Transverse colon (tissue), 4 donors: Measurements from ENCODE around the gene ZNF599. TPM values are rescaled to one million over a fixed set of nuclear protein-coding genes. Genes with fewer than 3 reads are reported as not detected.

ENCODE experiments used
- DNase-seq: peaks from one replicate; pipeline ENCODE4 v3.0.0-alpha.2; 2019
- H3K27ac ChIP-seq, 4 donors: fragments of 200-600 bp; sonication (generic); 2 replicates each; pipeline ENCODE4 v1.5.1; 2016 to 2018; ENCODE audit warnings: inconsistent platforms in 4 of 4
- H3K27me3 ChIP-seq: fragments of 200-600 bp; sonication (generic); 2 replicates; pipeline ENCODE4 v1.5.1; 2017; ENCODE audit warnings: inconsistent platforms
- H3K36me3 ChIP-seq, 4 donors: fragments of 200-600 bp; sonication (generic); 2 replicates each; pipeline ENCODE4 v1.5.1; 2017 to 2019; ENCODE audit warnings: inconsistent platforms in 4 of 4
- H3K4me1 ChIP-seq, 4 donors: fragments of 200-600 bp; sonication (generic); 2 replicates each; pipeline ENCODE4 v1.5.1; 2017 to 2020; ENCODE audit warnings: inconsistent platforms in 4 of 4
- H3K4me3 ChIP-seq, 4 donors: fragments of 200-600 bp; sonication (generic); 1 replicate in 1 of 4; 2 replicates in 3 of 4; pipeline versions ENCODE4 v1.5.1 to v1.6.1; 2017 to 2019; ENCODE audit warnings: inconsistent platforms in 4 of 4
- H3K9me3 ChIP-seq, 2 donors: fragments of 200-600 bp; sonication (generic); 2 replicates each; pipeline ENCODE4 v1.5.1; 2017 to 2019; ENCODE audit warnings: inconsistent platforms in 2 of 2
- EP300 ChIP-seq: sonication (generic); formaldehyde crosslinking; IDR thresholded peaks from one replicate; pipeline ENCODE4 v1.6.1; 2017; ENCODE audit warnings: antibody characterized with exemption, low read depth
- POLR2A ChIP-seq: fragments of 450-650 bp; IDR thresholded peaks from one replicate; pipeline ENCODE4 v1.6.1; 2016; ENCODE audit warnings: antibody characterized with exemption, mild to moderate bottlenecking, moderate library complexity
- POLR2AphosphoS5 ChIP-seq, 3 donors: sonication (generic); formaldehyde crosslinking; IDR thresholded peaks; one replicate each; pipeline ENCODE4 v1.6.1; 2016; ENCODE audit warnings: antibody characterized with exemption in 3 of 3
- WGBS, 2 donors: methylation state at CpG; one replicate each; pipeline ENCODE4 v1.1.5; 2018; ENCODE audit warnings: low coverage in 1 of 2; 5-methylcytosine and 5-hydroxymethylcytosine counted together
- in situ Hi-C, 4 donors: fragments of 200-750 bp; cut with MboI; loops; one replicate each; pipeline versions ENCODE4 v1.15.0 to v1.15.1; 2017; ENCODE audit warnings: low sequenced_read_pairs in 3 of 4, low pct_ligation_motif_present in 1 of 4, low pct_unique_long_range_greater_than_20kb in 1 of 4
- intact Hi-C: fragments of 100-400 bp; cut with DNase I; formaldehyde crosslinking; loops from one replicate; pipeline ENCODE4 v1.15.1; 2023; ENCODE audit warnings: low total_unique reads
- total RNA-seq, 4 donors: library from RNA; depleted of rRNA; stranded (reverse); fragments of >200 nt; gene quantifications; one replicate each; pipeline ENCODE4 v1.1.0, GENCODE V29; 2016
- TF ChIP-seq, protein P1 (sequence below), 5 experiments: fragments of 200-600 bp in 3 of 5; fragments of 450-650 bp in 2 of 5; sonication (generic) in 3 of 5; IDR thresholded peaks; 1 replicate in 2 of 5; 2 replicates in 3 of 5; pipeline ENCODE4 v1.5.1; 2016 to 2017; ENCODE audit warnings: antibody characterized with exemption in 5 of 5, inconsistent platforms in 3 of 5, mild to moderate bottlenecking in 2 of 5, moderate library complexity in 1 of 5

The ZNF599 gene
- total RNA-seq, 4 donors from 2014 or later: 4.1 to 7.1 (median 6.0) TPM; not detected in 1

DNA sequence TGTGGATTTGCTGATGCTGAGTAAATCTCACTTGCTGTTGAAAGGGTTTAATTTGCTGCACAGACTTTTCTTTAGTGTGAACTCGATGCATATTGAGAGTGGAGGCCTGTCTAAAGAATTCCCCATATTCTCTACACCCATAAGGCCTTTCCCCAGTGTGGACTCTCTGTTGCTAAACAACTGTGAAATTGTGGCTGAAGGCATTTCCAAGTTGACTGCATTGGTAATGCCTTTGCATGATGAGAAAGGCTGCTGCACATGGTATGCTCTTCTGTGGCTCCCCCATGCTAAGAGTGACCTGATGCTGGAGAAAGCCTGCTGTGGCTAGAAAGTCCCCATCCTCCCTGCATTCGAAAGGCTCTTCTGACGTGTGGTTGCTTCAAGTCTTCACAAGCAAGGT lies 6.6 kb upstream of the ZNF599 start:
- intact Hi-C loops: no loop called here
- in situ Hi-C loops: no loop called here
- no peak overlapping the region for H3K4me3 ChIP-seq

DNA sequence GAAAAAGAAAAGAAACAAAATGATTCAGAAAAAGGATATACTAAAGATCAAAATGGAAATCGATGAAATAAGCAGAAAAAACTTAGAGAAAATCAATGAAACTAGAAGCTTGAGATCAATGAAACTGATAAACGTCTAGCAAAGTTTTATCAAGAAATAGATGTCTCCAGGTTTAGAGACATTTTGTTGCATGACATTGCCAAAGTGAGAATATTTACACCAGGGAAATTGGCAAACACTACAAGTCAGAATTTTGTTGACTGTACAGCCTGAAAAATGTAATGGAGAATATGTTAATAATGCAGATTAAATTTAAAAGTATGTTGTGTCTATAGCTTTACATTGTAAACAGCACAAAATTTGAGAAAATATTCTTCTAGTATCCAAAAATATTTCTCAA lies 5.3 kb upstream of the ZNF599 start:
- Histone ChIP-seq H3K9me3 (no peaks in the 10 kb centered on the region), H3K4me1 (peaks cover 0 to 1% (median 0%) of the 10 kb centered on the region in 4 donors), H3K4me3 (no peak overlapping the region), H3K36me3 (no peaks in the 10 kb centered on the region), H3K27me3 (no peaks in the 10 kb centered on the region), H3K27ac (no peak overlapping the region)
- intact Hi-C loops: no loop called here
- DNase-seq: no peak
- 61 to 86% methylated on average over 2 of the region's 2 CpGs for WGBS, 2 donors
- in situ Hi-C loops: no loop called here
- TF ChIP-seq EP300 (no peak), POLR2AphosphoS5 (IDR thresholded peaks at IDR 0.05) (no peak), POLR2A (no peak)
- TF ChIP-seq, protein P1, sequence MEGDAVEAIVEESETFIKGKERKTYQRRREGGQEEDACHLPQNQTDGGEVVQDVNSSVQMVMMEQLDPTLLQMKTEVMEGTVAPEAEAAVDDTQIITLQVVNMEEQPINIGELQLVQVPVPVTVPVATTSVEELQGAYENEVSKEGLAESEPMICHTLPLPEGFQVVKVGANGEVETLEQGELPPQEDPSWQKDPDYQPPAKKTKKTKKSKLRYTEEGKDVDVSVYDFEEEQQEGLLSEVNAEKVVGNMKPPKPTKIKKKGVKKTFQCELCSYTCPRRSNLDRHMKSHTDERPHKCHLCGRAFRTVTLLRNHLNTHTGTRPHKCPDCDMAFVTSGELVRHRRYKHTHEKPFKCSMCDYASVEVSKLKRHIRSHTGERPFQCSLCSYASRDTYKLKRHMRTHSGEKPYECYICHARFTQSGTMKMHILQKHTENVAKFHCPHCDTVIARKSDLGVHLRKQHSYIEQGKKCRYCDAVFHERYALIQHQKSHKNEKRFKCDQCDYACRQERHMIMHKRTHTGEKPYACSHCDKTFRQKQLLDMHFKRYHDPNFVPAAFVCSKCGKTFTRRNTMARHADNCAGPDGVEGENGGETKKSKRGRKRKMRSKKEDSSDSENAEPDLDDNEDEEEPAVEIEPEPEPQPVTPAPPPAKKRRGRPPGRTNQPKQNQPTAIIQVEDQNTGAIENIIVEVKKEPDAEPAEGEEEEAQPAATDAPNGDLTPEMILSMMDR (IDR thresholded peaks at IDR 0.05): no peak

More for the DNA sequence above, 6.6 kb upstream of the ZNF599 start:
- Histone ChIP-seq H3K27ac (no peak overlapping the region), H3K4me1 (no peaks in the 10 kb centered on the region), H3K36me3 (no peaks in the 10 kb centered on the region), H3K9me3 (no peaks in the 10 kb centered on the region), H3K27me3 (no peaks in the 10 kb centered on the region)
- no peak for DNase-seq
- WGBS, 2 donors: 63% methylated on average over 3 of the region's 3 CpGs; no CpG with 5 or more reads in 1 of the 2 donors
- TF ChIP-seq, protein P1 (IDR thresholded peaks at IDR 0.05): no peak
- TF ChIP-seq POLR2AphosphoS5 (IDR thresholded peaks at IDR 0.05) (no peak), POLR2A (no peak), EP300 (no peak)

DNA sequence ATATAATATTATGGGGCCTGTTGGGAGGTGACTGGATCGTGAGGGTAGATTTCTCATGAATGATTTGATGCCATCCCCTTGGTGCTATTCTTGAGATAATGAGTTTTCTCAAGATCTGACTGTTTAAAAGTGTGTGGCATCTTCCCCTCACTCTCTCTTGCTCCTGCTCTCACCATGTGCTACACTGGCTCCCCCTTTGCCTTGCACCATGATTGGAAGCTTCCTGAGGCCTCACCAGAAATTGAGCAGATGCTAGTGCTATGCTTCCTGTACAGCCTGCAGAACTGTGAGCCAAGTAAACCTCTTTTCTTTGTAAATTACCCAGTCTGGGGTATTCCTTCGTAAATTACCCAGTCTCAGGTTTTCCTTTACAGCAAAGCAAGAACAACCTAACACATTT lies 1.8 kb upstream of the ZNF599 start:
- Histone ChIP-seq H3K27me3 (no peaks in the 10 kb centered on the region), H3K27ac (no peak overlapping the region), H3K36me3 (no peaks in the 10 kb centered on the region), H3K4me3 (no peak overlapping the region), H3K4me1 (peaks cover 6 to 14% (median 8%) of the 10 kb centered on the region in 4 donors), H3K9me3 (no peaks in the 10 kb centered on the region)
- no peak for TF ChIP-seq EP300
- no peak for TF ChIP-seq POLR2A
- TF ChIP-seq, protein P1 (IDR thresholded peaks at IDR 0.05): no peak
- TF ChIP-seq POLR2AphosphoS5 (IDR thresholded peaks at IDR 0.05): no peak
- DNase-seq: no peak
- 73 to 89% methylated on average over 1 to 2 of the region's 2 CpGs for WGBS, 2 donors
- intact Hi-C loops (no loop called here), in situ Hi-C loops (no loop called here)

DNA sequence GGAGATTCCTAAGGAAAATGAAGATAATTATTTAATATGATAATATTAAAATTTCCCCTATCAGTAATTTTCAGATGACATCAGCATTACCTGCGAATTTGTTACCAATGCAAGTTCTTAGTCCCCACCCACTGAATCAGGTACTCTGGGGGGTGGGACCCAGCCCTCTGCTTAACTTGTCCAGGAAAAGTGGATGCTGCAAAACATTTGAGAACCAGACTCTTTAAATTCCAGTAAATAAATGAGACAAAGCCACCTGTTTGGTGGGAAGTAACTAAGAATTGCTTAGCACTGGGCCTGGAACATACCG lies 495 bp upstream of the ZNF599 start:
- intact Hi-C loops (no loop called here), in situ Hi-C loops (no loop called here)
- no peak for DNase-seq
- Histone ChIP-seq H3K4me3 (peak overlapping the region in 3 of 4 donors; percentile 47 to 90 (median 57)), H3K4me1 (peaks cover 6 to 14% (median 8%) of the 10 kb centered on the region in 4 donors), H3K36me3 (no peaks in the 10 kb centered on the region), H3K27ac (peak overlapping the region in 1 of 4 donors; percentile 86), H3K9me3 (no peaks in the 10 kb centered on the region), H3K27me3 (no peaks in the 10 kb centered on the region)
- WGBS, 2 donors: 58 to 72% methylated on average over 2 of the region's 2 CpGs
- TF ChIP-seq, protein P1 (IDR thresholded peaks at IDR 0.05): no peak
- TF ChIP-seq POLR2A (no peak), POLR2AphosphoS5 (IDR thresholded peaks at IDR 0.05) (no peak), EP300 (no peak)
